IMR-90 (cell line): ENCODE data around the gene SSX2IP. TPM values are rescaled to one million over a fixed set of nuclear protein-coding genes. Genes with fewer than 3 reads are reported as not detected.

ENCODE experiments used
- ATAC-seq: fragments of 200-7000 bp; cut with Tn5 transposase; 2 replicates; pipeline ENCODE4 v1.9.1; 2020; ENCODE audit warnings: low read depth, mild to moderate bottlenecking, moderate library complexity
- BruUV-seq: library from RNA; stranded (reverse); fragments of 400-500 nt; replicated peaks from 2 replicates; lab custom pipeline; 2021; lab: Mats Ljungman, UMichigan
- CTCF ChIA-PET: fragments of 300-600 bp; formaldehyde crosslinking; extraction: SDS; loops from one replicate; lab custom pipeline; 2021; ENCODE audit warnings: antibody characterized with exemption; lab: Yijun Ruan, JAX
- POLR2A ChIA-PET: fragments of 300-600 bp; sonication (Branson Sonifier 250); formaldehyde crosslinking; loops from one replicate; lab custom pipeline; 2022; ENCODE audit warnings: antibody characterized with exemption; ENCODE audit not compliant: unreplicated experiment; lab: Charles Lee
- DNase-seq: peaks from one replicate; pipeline ENCODE4 v3.0.0; 2013
- H2AFZ ChIP-seq: replicated peaks from 2 replicates; pipeline ENCODE3; 2013; ENCODE audit warnings: low read length, mild to moderate bottlenecking; ENCODE audit not compliant: poor library complexity
- H2AK5ac ChIP-seq: 2 replicates; pipeline ENCODE4 v1.6.1; 2013; ENCODE audit warnings: low read depth, low read length, inconsistent platforms
- H2AK9ac ChIP-seq: replicated peaks from 2 replicates; pipeline ENCODE3; 2013; ENCODE audit warnings: mild to moderate bottlenecking, low read depth, low read length, moderate library complexity; ENCODE audit not compliant: poor library complexity
- H2BK120ac ChIP-seq: 2 replicates; pipeline ENCODE4 v1.6.1; 2013; ENCODE audit warnings: low read depth, low read length, inconsistent platforms
- H2BK15ac ChIP-seq: 3 replicates; pipeline ENCODE4 v1.6.1; 2013; ENCODE audit warnings: low read depth, low read length, inconsistent platforms
- H2BK20ac ChIP-seq: 2 replicates; pipeline ENCODE4 v1.6.1; 2013; ENCODE audit warnings: low read depth, mild to moderate bottlenecking, inconsistent platforms, low read length, moderate library complexity
- H2BK5ac ChIP-seq: 2 replicates; pipeline ENCODE4 v1.6.1; 2013; ENCODE audit warnings: mild to moderate bottlenecking, low read depth, low read length, inconsistent platforms; ENCODE audit not compliant: poor library complexity, severe bottlenecking
- H3K14ac ChIP-seq: replicated peaks from 2 replicates; pipeline ENCODE4 v1.6.1; 2013; ENCODE audit warnings: low read depth, low read length, inconsistent platforms
- H3K18ac ChIP-seq: 2 replicates; pipeline ENCODE4 v1.6.1; 2013; ENCODE audit warnings: low read depth, low read length, control low read depth
- H3K23ac ChIP-seq: 2 replicates; pipeline ENCODE4 v1.6.1; 2013; ENCODE audit warnings: low read depth, low read length, inconsistent platforms
- H3K27ac ChIP-seq: 2 replicates; pipeline ENCODE4 v1.5.1; 2013; ENCODE audit warnings: mild to moderate bottlenecking, control low read depth, low read length; ENCODE audit not compliant: insufficient read depth
- H3K27me3 ChIP-seq: 2 replicates; pipeline ENCODE4 v1.6.1; 2013; ENCODE audit warnings: low read length; ENCODE audit not compliant: control insufficient read depth, insufficient read depth
- H3K36me3 ChIP-seq: 2 replicates; pipeline ENCODE4 v1.6.1; 2013; ENCODE audit warnings: low read length, mixed read lengths; ENCODE audit not compliant: control insufficient read depth, insufficient read depth
- H3K4ac ChIP-seq: 2 replicates; pipeline ENCODE4 v1.6.1; 2013; ENCODE audit warnings: low read depth, low read length, inconsistent platforms
- H3K4me1 ChIP-seq: 2 replicates; pipeline ENCODE4 v1.6.1; 2013; ENCODE audit warnings: low read length, mixed read lengths; ENCODE audit not compliant: control insufficient read depth, insufficient read depth
- H3K4me2 ChIP-seq: 2 replicates; pipeline ENCODE4 v1.6.1; 2013; ENCODE audit warnings: low read depth, mild to moderate bottlenecking, control low read depth, low read length, moderate library complexity
- H3K4me3 ChIP-seq: 2 replicates; pipeline ENCODE4 v1.5.1; 2013; ENCODE audit warnings: low read depth, mild to moderate bottlenecking, control low read depth, low read length, moderate library complexity; ENCODE audit not compliant: insufficient read depth
- H3K56ac ChIP-seq: 2 replicates; pipeline ENCODE4 v1.6.1; 2013; ENCODE audit warnings: low read length, inconsistent platforms; ENCODE audit not compliant: insufficient read depth; ENCODE audit errors: extremely low read depth
- H3K79me1 ChIP-seq, 2 experiments: 2 replicates each; pipeline ENCODE4 v1.6.1; 2013; ENCODE audit warnings: low read length in 2 of 2, inconsistent platforms in 1 of 2, low read depth in 1 of 2
- H3K9ac ChIP-seq: 2 replicates; pipeline ENCODE4 v1.6.1; 2013; ENCODE audit warnings: low read depth, low read length, control low read depth
- H3K9me1 ChIP-seq: 2 replicates; pipeline ENCODE4 v1.6.1; 2013; ENCODE audit warnings: low read length, inconsistent platforms; ENCODE audit not compliant: insufficient read depth
- H3K9me3 ChIP-seq: 2 replicates; pipeline ENCODE4 v1.6.1; 2013; ENCODE audit warnings: low read length; ENCODE audit not compliant: control insufficient read depth, insufficient read depth
- H4K20me1 ChIP-seq: 2 replicates; pipeline ENCODE4 v1.6.1; 2013; ENCODE audit warnings: low read length, inconsistent platforms; ENCODE audit not compliant: insufficient read depth
- H4K5ac ChIP-seq: 2 replicates; pipeline ENCODE4 v1.6.1; 2013; ENCODE audit warnings: mild to moderate bottlenecking, low read depth, low read length, control low read depth
- H4K8ac ChIP-seq, 2 experiments: 2 replicates each; pipeline ENCODE4 v1.6.1; 2013; ENCODE audit warnings: low read depth in 2 of 2, low read length in 2 of 2, control low read depth in 1 of 2, inconsistent platforms in 1 of 2
- H4K91ac ChIP-seq: 2 replicates; pipeline ENCODE4 v1.6.1; 2013; ENCODE audit warnings: low read depth, low read length, inconsistent platforms; ENCODE audit not compliant: insufficient read depth
- NFE2L2 ChIP-seq: fragments of 150-350 bp; IDR thresholded peaks from 2 replicates; pipeline ENCODE4 v1.6.1; 2016; ENCODE audit warnings: low read depth, mild to moderate bottlenecking, low read length
- RAD21 ChIP-seq: IDR thresholded peaks from 2 replicates; pipeline ENCODE4 v1.6.1; 2012; ENCODE audit warnings: low read length, improper control_type of control experiment
- RCOR1 ChIP-seq: IDR thresholded peaks from 2 replicates; pipeline ENCODE4 v1.6.1; 2012; ENCODE audit warnings: mild to moderate bottlenecking, low read length, improper control_type of control experiment; ENCODE audit not compliant: insufficient replicate concordance
- SMC3 ChIP-seq: fragments of 150-350 bp; IDR thresholded peaks from 2 replicates; pipeline ENCODE4 v1.6.1; 2016; ENCODE audit warnings: low read depth, mild to moderate bottlenecking, antibody characterized with exemption, low read length, moderate library complexity
- USF2 ChIP-seq: fragments of 150-350 bp; IDR thresholded peaks from 2 replicates; pipeline ENCODE4 v1.6.1; 2017; ENCODE audit warnings: mild to moderate bottlenecking, antibody characterized with exemption, low read length, low read depth
- WGBS, 2 experiments: methylation state at CpG; one replicate each; pipeline versions ENCODE4 v1.1.5 to v1.1.7; 2013; ENCODE audit warnings: missing lambda C conversion rate in 2 of 2; ENCODE audit not compliant: insufficient read length in 1 of 2; ENCODE audit errors: extremely low coverage in 2 of 2; 5-methylcytosine and 5-hydroxymethylcytosine counted together
- dilution Hi-C: fragments of 300-500 bp; cut with HindIII; formaldehyde crosslinking; loops from one replicate; pipeline ENCODE4 v1.14.3; 2018; ENCODE audit warnings: low sequenced_read_pairs; ENCODE audit not compliant: unreplicated experiment
- in situ Hi-C: fragments of 300-500 bp; cut with MboI; formaldehyde crosslinking; loops from 3 replicates; pipeline ENCODE4 v1.14.3; 2019; ENCODE audit warnings: low sequenced_read_pairs, inconsistent platforms, mixed read lengths
- intact Hi-C: fragments of 100-400 bp; cut with micrococcal nuclease; formaldehyde crosslinking; loops from 2 replicates; pipeline ENCODE4 v1.10.0; 2022
- polyA plus RNA-seq, 3 experiments: library from polyadenylated mRNA; depleted of rRNA; stranded (reverse); fragments of >200 nt; gene quantifications; 2 replicates each; pipeline ENCODE4 v1.2.3, GENCODE V29; 2012; ENCODE audit warnings: low replicate concordance in 1 of 3
- total RNA-seq: library from RNA; depleted of rRNA; stranded (reverse); fragments of >200 nt; gene quantifications from 2 replicates; pipeline ENCODE4 v1.2.3, GENCODE V29; 2012

Gene SSX2IP
- total and polyA plus RNA-seq, 2 of the 4 experiments (the other 2 are of a cell fraction) = 7.7 to 13.4 TPM

- no peak for TF ChIP-seq USF2
Observed at GRCh38 chr1:84712276-84712874, 22.1 kb upstream of the SSX2IP start (continued).

- peak overlapping the region; percentile 61; the same call in 1 of the 2 replicates for H3K56ac ChIP-seq
- no TSS peak for BruUV-seq
- peak overlapping the region; percentile 60 for H2AFZ ChIP-seq
- H2AK9ac ChIP-seq = no peak overlapping the region
- peak overlapping the region; percentile 88 for H2BK5ac ChIP-seq
- peak overlapping the region; percentile 74 for H3K18ac ChIP-seq
- H3K14ac ChIP-seq = peak overlapping the region; percentile 70
- intact Hi-C loops (no loop called here), dilution Hi-C loops (no loop called here), in situ Hi-C loops (no loop called here)
- H3K79me1 ChIP-seq = no peaks in the 10 kb centered on the region
- ATAC-seq (peak; percentile 55), DNase-seq (no peak)
- peak overlapping the region; percentile 88 for H2BK20ac ChIP-seq
- ChIA-PET POLR2A (no interaction called here), CTCF (interaction anchor here (0.7 to 1.6 kb wide), 2 partner anchors 10 to 269 kb away, joined by 4 to 5 read pairs; no protein-coding TSS in a partner anchor)
- peaks cover 20% of the 10 kb centered on the region for H3K4me1 ChIP-seq
- no peak overlapping the region for H3K9ac ChIP-seq
- H3K4me3 ChIP-seq = no peak overlapping the region
- peak overlapping the region; percentile 77 for H2BK15ac ChIP-seq
- H3K36me3 ChIP-seq = no peaks in the 10 kb centered on the region
- peak overlapping the region; percentile 87 for H2BK120ac ChIP-seq
- H3K9me3 ChIP-seq = no peaks in the 10 kb centered on the region
- H3K27me3 ChIP-seq = no peaks in the 10 kb centered on the region
- TF ChIP-seq NFE2L2 (no peak), RAD21 (no peak), SMC3 (no peak), RCOR1 (no peak)
- H3K27ac ChIP-seq = peak overlapping the region; percentile 89
- no peaks in the 10 kb centered on the region for H4K20me1 ChIP-seq
- no peaks in the 10 kb centered on the region for H3K9me1 ChIP-seq
- peak overlapping the region; percentile 84 for H4K5ac ChIP-seq
- H3K23ac ChIP-seq = peak overlapping the region; percentile 69
- H3K4ac ChIP-seq = peak overlapping the region; percentile 86
- H2AK5ac ChIP-seq = peak overlapping the region; percentile 70
- H4K8ac ChIP-seq = peak overlapping the region; percentile 56 to 91
- no peak overlapping the region for H3K4me2 ChIP-seq
- no CpG with 5 or more reads among the region's 4 CpGs for WGBS, 2 experiments
- H4K91ac ChIP-seq = peak overlapping the region; percentile 80
Observed at GRCh38 chr1:84711869-84712268, 21.6 kb upstream of the SSX2IP start.
